GM12878 (cell line): Measurements from ENCODE around the gene TWF1. TPM values are rescaled to one million over a fixed set of nuclear protein-coding genes. Genes with fewer than 3 reads are reported as not detected.

Experiments
- ATAC-seq: fragments of 200-7000 bp; cut with Tn5 transposase; 3 replicates; pipeline ENCODE4 v1.9.1; 2020; ENCODE audit warnings: mild to moderate bottlenecking, moderate library complexity
- BruUV-seq: library from RNA; stranded (reverse); fragments of 400-500 nt; replicated peaks from 2 replicates; lab custom pipeline; 2021; lab: Mats Ljungman, UMichigan
- CTCF ChIA-PET: fragments of 300-600 bp; sonication (Branson Sonifier 250); formaldehyde crosslinking; extraction: SDS; loops from one replicate; lab custom pipeline; 2021; ENCODE audit warnings: inconsistent platforms; lab: Yijun Ruan, JAX
- POLR2A ChIA-PET: fragments of 350-600 bp; formaldehyde crosslinking; extraction: SDS; loops from one replicate; lab custom pipeline; 2021; ENCODE audit warnings: inconsistent platforms; lab: Charles Lee
- RAD21 ChIA-PET: fragments of 300-600 bp; sonication (Branson Sonifier 250); formaldehyde crosslinking; loops from one replicate; lab custom pipeline; 2023; ENCODE audit warnings: antibody characterized with exemption; ENCODE audit not compliant: unreplicated experiment; lab: Charles Lee
- SMC1A ChIA-PET: fragments of 300-600 bp; sonication (Branson Sonifier 250); formaldehyde crosslinking; loops from one replicate; lab custom pipeline; 2023; ENCODE audit not compliant: unreplicated experiment, uncharacterized antibody; lab: Charles Lee
- DNase-seq: peaks from one replicate; pipeline ENCODE4 v3.0.0-alpha.2; 2011; ENCODE audit warnings: low read depth, low spot score
- FAIRE-seq: peaks from 3 replicates; lab custom pipeline; 2011; peaks lifted over from hg19 to GRCh38; lab: Jason Lieb, UNC
- H2AFZ ChIP-seq: 2 replicates; pipeline ENCODE4 v1.6.0; 2011; ENCODE audit warnings: low read depth, low read length, control low read depth; ENCODE audit not compliant: control insufficient read depth
- H3K27ac ChIP-seq: 2 replicates; pipeline ENCODE4 v1.5.1; 2011; ENCODE audit warnings: control low read depth; ENCODE audit not compliant: control insufficient read depth, insufficient read depth
- H3K27me3 ChIP-seq, 2 experiments: replicated peaks in 1 of 2; 2 replicates each; pipeline versions ENCODE4 v1.6.0 to v1.6.1; 2011; ENCODE audit warnings: low read length in 1 of 2; ENCODE audit not compliant: control insufficient read depth in 2 of 2, insufficient read depth in 2 of 2
- H3K36me3 ChIP-seq, 2 experiments: 2 replicates each; pipeline ENCODE4 v1.5.1; 2011; ENCODE audit warnings: low read length in 1 of 2; ENCODE audit not compliant: control insufficient read depth in 2 of 2, insufficient read depth in 2 of 2
- H3K4me1 ChIP-seq: 2 replicates; pipeline ENCODE4 v1.6.1; 2011; ENCODE audit warnings: mild to moderate bottlenecking, low read length, moderate library complexity, mixed read lengths; ENCODE audit not compliant: control insufficient read depth, insufficient read depth
- H3K4me2 ChIP-seq: 2 replicates; pipeline ENCODE4 v1.6.0; 2011; ENCODE audit warnings: control low read depth; ENCODE audit not compliant: control insufficient read depth, insufficient read depth
- H3K4me3 ChIP-seq: fragments of 200-600 bp; sonication (generic); 2 replicates; pipeline ENCODE4 v1.5.1; 2016
- H3K79me2 ChIP-seq: 2 replicates; pipeline ENCODE4 v1.6.0; 2011; ENCODE audit warnings: low read length; ENCODE audit not compliant: control insufficient read depth, insufficient read depth
- H3K9ac ChIP-seq: 2 replicates; pipeline ENCODE4 v1.8.0; 2011; ENCODE audit warnings: low read length, control low read depth, mixed read lengths; ENCODE audit not compliant: control insufficient read depth, insufficient read depth
- H3K9me3 ChIP-seq: replicated peaks from 3 replicates; pipeline ENCODE4 v1.5.1; 2011; ENCODE audit warnings: mild to moderate bottlenecking, low read length; ENCODE audit not compliant: control insufficient read depth, insufficient read depth
- H4K20me1 ChIP-seq: 2 replicates; pipeline ENCODE4 v1.6.0; 2011; ENCODE audit not compliant: control insufficient read depth, insufficient read depth
- BRCA1 ChIP-seq: IDR thresholded peaks from 2 replicates; pipeline ENCODE4 v1.6.1; 2011; ENCODE audit warnings: low read depth, low read length, improper control_type of control experiment
- E2F4 ChIP-seq: IDR thresholded peaks from 2 replicates; pipeline ENCODE4 v1.6.1; 2012; ENCODE audit warnings: low read depth, low read length, improper control_type of control experiment
- E4F1 ChIP-seq: fragments of 450-650 bp; IDR thresholded peaks from 2 replicates; pipeline ENCODE4 v1.6.1; 2018; ENCODE audit warnings: borderline replicate concordance, mild to moderate bottlenecking; ENCODE audit not compliant: partially characterized antibody
- ETV6 ChIP-seq, 2 experiments: fragments of 450-650 bp in 1 of 2; IDR thresholded peaks in 1 of 2; conservative IDR thresholded peaks in 1 of 2; 2 replicates each; pipeline ENCODE4 v1.6.1; 2014; ENCODE audit warnings: antibody characterized with exemption in 1 of 2, borderline replicate concordance in 1 of 2, low read depth in 1 of 2, mild to moderate bottlenecking in 1 of 2, moderate library complexity in 1 of 2
- MTA2 ChIP-seq: fragments of 450-650 bp; IDR thresholded peaks from 2 replicates; pipeline ENCODE4 v1.6.1; 2016; ENCODE audit warnings: low read depth, mild to moderate bottlenecking, moderate library complexity
- PAX8 ChIP-seq: fragments of 450-650 bp; IDR thresholded peaks from 2 replicates; pipeline ENCODE4 v1.6.1; 2017; ENCODE audit warnings: mild to moderate bottlenecking, moderate library complexity
- PKNOX1 ChIP-seq: fragments of 450-650 bp; IDR thresholded peaks from 2 replicates; pipeline ENCODE4 v1.6.1; 2016; ENCODE audit warnings: mild to moderate bottlenecking
- SMARCA5 ChIP-seq: fragments of 450-650 bp; IDR thresholded peaks from 2 replicates; pipeline ENCODE4 v1.6.1; 2017; ENCODE audit warnings: mild to moderate bottlenecking
- SP1 ChIP-seq: IDR thresholded peaks from one replicate; pipeline ENCODE4 v1.6.1; 2011; ENCODE audit warnings: low read depth, low read length
- TCF12 ChIP-seq: IDR thresholded peaks from 2 replicates; pipeline ENCODE4 v1.6.1; 2011; ENCODE audit warnings: low read depth, mild to moderate bottlenecking, low read length
- ZBTB40 ChIP-seq: fragments of 450-650 bp; IDR thresholded peaks from 2 replicates; pipeline ENCODE4 v1.6.1; 2016; ENCODE audit warnings: mild to moderate bottlenecking, moderate library complexity, borderline replicate concordance
- ZNF274 ChIP-seq: IDR thresholded peaks from one replicate; pipeline ENCODE4 v1.8.0; 2011; ENCODE audit not compliant: insufficient read length, insufficient read depth
- WGBS: methylation state at CpG from one replicate; pipeline ENCODE4 v1.1.6; 2016; ENCODE audit warnings: low lambda C conversion rate; ENCODE audit not compliant: insufficient replicate concordance, insufficient coverage; ENCODE audit errors: missing lambda C conversion rate; 5-methylcytosine and 5-hydroxymethylcytosine counted together
- in situ Hi-C: fragments of 300-500 bp; cut with MboI; formaldehyde crosslinking; loops from 9 replicates; pipeline ENCODE4 v1.14.3; 2018; ENCODE audit warnings: mixed read lengths
- intact Hi-C: fragments of 100-400 bp; cut with micrococcal nuclease; formaldehyde crosslinking; loops from one replicate; pipeline ENCODE4 v1.14.2; 2022; ENCODE audit not compliant: unreplicated experiment
- polyA plus RNA-seq, 11 experiments: library from polyadenylated mRNA; depleted of rRNA in 4 of 11; unstranded in 6 of 11; stranded (reverse) in 5 of 11; fragments of >200 nt; fragmentation: Nextera tagmentation in 4 of 11; fragmentation: Illumina TruSeq in 1 of 11; extraction: Ambion mirVana in 4 of 11; extraction: Trizol in 1 of 11; gene quantifications; 1 replicate in 1 of 11; 2 replicates in 10 of 11; pipeline versions ENCODE4 v1.2.1 to v1.2.3, GENCODE V29; 2011 to 2016; ENCODE audit warnings: inconsistent platforms in 2 of 11, missing spikeins in 2 of 11, low read depth in 1 of 11
- total RNA-seq, 4 experiments: library from RNA; depleted of rRNA in 3 of 4; stranded (reverse); fragments of >200 nt in 3 of 4; fragmentation: Illumina TruSeq in 1 of 4; extraction: Trizol in 1 of 4; gene quantifications; 2 replicates each; pipeline versions ENCODE4 v1.2.1 to v1.2.3, GENCODE V29; 2013 to 2021

Gene TWF1
- total and polyA plus RNA-seq, 10 of the 15 experiments (the other 5 are each of a cell fraction or from before 2014, with no cell fraction given): 8.7 to 23.5 (median 18.4) TPM

GRCh38 chr12:43805860-43806736 lies at the start of gene TWF1 (continued):
- TF ChIP-seq ZBTB40: peak; percentile 54; the same call in 1 of the 2 replicates
- TF ChIP-seq ETV6 (conservative IDR thresholded peaks at IDR 0.05 in 1 of 2, IDR thresholded peaks at IDR 0.05 in 1 of 2; ENCODE audit: borderline replicate concordance in 1 of 2, low read depth in 1 of 2): no peak

GRCh38 chr12:43852744-43853143 lies 46.6 kb upstream of the TWF1 start:
- ChIA-PET RAD21 (interaction anchor here (0.8 to 1.0 kb wide), 2 partner anchors 12 to 30 kb away, joined by 3 to 5 read pairs; no protein-coding TSS in a partner anchor), POLR2A (no interaction called here), SMC1A (interaction anchor here (1.1 to 1.6 kb wide), 5 partner anchors 11 to 88 kb away, joined by 3 to 7 read pairs (median 3); no protein-coding TSS in a partner anchor), CTCF (interaction anchor here (1.1 to 1.3 kb wide), 2 partner anchors 30 to 93 kb away, joined by 3 to 4 read pairs; partner anchors contain the start of gene IRAK4)
- no peaks in the 10 kb centered on the region for H3K27me3 ChIP-seq
- 89% methylated on average over 1 of the region's 1 CpG for WGBS
- no TSS peak for BruUV-seq
- H3K79me2 ChIP-seq: no peaks in the 10 kb centered on the region
- H3K27ac ChIP-seq: no peak overlapping the region
- peak; percentile 66 for ATAC-seq
- H3K4me3 ChIP-seq: no peak overlapping the region
- no peaks in the 10 kb centered on the region for H4K20me1 ChIP-seq
- no peak overlapping the region for H2AFZ ChIP-seq
- no peak overlapping the region for H3K4me2 ChIP-seq
- no peak for DNase-seq
- in situ Hi-C loops (no loop called here), intact Hi-C loops (no loop called here)
- no peaks in the 10 kb centered on the region; a peak in 1 of 4 replicates for H3K36me3 ChIP-seq
- H3K9ac ChIP-seq: no peak overlapping the region
- no peaks in the 10 kb centered on the region for H3K4me1 ChIP-seq
- no peak for FAIRE-seq
- H3K9me3 ChIP-seq: no peaks in the 10 kb centered on the region; the same call in 2 of the 3 replicates
- no peak for TF ChIP-seq TCF12
- TF ChIP-seq E4F1: no peak
- TF ChIP-seq SMARCA5: no peak
- TF ChIP-seq ZNF274: no peak
- TF ChIP-seq MTA2: peak; percentile 22; the same call in 1 of the 2 replicates
- no peak for TF ChIP-seq SP1
- no peak for TF ChIP-seq BRCA1
- no peak for TF ChIP-seq E2F4
- peak; percentile 92 for TF ChIP-seq PKNOX1
- TF ChIP-seq PAX8: no peak
